Right lung (tissue), 5 donors: ENCODE data around the gene CDH12. TPM values are rescaled to one million over a fixed set of nuclear protein-coding genes. Genes with fewer than 3 reads are reported as not detected.

Experiments used
- DNase-seq, 2 donors: peaks; one replicate each; pipeline ENCODE4 v3.0.0-alpha.2; 2013
- polyA plus RNA-seq, 5 donors: library from polyadenylated mRNA; unstranded; fragments of 120-200 nt; gene quantifications; one replicate each; pipeline versions ENCODE4 v1.2.1 to v1.2.3, GENCODE V29; 2013; ENCODE audit warnings: inconsistent platforms in 1 of 5, low replicate concordance in 1 of 5; ENCODE audit not compliant: insufficient read length in 5 of 5, insufficient read depth in 1 of 5

CDH12 gene
- polyA plus RNA-seq, 5 donors: 2.8 to 7.0 (median 4.4) TPM

- DNase-seq: no peak
Observed at GRCh38 chr5:21823588-21823987, 1029.6 kb downstream of the CDH12 start.

DNA sequence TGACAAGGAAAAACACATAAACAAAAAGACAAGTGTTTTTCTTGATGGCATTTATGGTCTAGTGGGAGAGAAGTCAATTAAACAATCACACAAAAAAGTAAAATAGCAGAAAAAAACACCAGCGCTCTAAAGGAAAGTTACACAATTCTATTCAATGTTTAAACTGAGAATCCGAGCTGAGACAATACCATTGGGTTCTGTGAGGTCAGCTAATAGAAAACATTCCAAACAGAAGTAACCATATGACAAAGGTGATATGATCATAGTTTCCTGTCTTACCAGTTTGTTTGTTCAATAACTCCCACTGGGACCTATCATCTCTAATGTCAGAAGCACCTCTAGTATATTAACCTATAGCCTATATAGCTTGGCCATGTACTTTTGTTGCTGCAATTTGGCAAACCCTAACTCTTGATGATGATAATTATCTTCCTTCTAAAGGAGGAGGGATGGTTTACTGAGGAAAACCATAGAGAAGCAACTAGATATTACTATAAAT lies 1030.0 kb downstream of the CDH12 start:
- no peak for DNase-seq

DNA sequence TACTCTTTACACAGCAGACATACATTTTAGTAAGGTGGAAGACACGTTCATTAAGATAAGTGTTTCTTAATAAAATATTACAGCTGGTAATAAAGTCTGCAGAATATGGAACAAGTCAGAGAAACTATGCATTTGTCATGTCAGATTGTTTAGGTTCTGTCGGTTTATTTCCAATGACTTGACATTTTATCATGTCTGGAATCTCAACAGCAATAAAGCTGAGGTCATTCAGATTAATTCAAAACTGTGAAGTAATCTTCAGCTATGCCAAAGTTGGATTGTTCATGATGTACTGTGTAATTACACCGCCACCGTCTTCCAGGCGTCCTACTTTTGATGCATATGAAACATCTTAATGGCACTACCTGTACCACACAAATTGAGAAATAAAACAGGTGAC lies 1032.6 kb downstream of the CDH12 start:
- DNase-seq: no peak

DNA sequence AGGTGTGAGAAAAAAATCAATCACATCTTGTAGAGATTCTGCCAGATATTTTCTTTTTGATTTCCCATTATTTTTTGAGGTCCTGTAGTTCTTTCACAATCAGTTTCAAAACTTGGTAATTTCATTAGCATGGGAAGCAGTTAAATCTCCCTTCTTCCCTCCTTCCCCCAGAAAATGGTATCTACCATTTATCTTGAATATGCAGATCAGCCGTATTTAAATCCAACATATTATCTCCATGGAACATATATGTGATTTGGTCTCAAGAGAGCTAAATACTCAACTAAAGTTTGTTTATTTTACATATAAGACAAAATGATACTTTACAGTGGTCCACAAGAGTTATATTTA lies 1034.8 kb downstream of the CDH12 start:
- DNase-seq: no peak

GRCh38 chr5:21817668-21818369 lies 1035.3 kb downstream of the CDH12 start:
- DNase-seq: no peak

DNA sequence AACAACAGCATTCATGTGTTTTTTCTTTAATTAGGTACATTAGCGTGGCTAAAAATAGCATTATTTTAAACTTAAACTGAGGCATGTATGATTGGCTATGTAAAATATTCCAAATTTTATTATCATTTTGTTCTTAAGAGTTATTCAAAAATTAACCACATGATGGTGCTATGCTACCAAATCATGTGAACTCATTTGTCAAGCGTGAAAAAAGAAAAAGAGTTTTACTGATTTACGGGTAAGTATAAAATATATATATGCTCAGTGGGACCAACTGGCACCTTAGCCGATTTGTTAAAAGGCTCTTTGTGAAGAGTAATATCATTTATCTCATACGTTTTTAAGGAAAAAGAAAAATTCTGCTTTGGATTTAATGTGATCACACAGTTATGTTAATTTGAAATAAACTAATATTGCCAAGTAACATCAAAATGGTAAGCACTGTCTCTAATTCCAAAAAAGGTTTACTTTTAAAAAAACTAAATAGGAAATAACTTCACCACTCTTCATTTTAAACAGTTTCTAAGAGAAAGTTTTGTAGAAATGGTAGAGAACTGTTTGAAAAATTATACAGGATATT lies 1042.3 kb downstream of the CDH12 start:
- DNase-seq: peak; percentile 9 to 17

DNA sequence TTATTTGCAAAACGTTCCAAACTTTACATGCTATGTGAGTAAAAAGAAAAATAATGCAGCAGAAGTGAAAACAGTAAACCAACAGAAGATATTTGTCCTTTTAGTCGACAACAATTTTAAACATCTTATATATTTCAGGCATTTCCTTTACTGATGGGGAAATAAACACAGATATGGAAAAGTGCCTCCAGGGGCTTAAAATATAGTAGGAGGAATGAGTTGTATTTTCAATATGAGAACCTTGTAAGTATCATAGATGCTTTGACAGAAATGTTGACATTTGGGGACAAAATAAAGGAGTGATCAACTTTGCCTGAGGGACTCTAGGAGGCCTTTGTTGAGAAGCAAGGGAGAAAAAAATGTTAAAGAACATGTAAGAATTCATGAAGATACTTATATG lies 1043.5 kb downstream of the CDH12 start:
- DNase-seq: no peak

DNA sequence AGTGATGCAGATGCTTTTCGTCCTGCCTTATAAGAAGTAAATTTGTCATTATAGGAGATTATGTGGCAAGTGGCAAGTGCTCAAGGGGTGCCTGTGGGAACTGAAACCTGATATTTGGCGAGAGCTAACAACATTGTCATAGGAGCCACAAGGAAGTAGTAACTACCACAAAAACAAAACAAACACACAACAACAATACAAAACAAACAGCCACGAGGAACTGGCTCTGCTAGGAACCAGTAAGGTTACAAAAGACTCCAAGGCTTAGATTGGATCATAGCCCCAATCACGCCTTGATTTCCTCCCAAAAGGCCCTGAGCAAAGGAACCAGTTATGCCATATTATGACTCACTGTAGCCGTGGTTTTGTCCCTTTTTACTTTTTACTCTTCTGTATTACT lies 1045.2 kb downstream of the CDH12 start:
- no peak for DNase-seq

- DNase-seq: no peak
Observed at GRCh38 chr5:21806943-21807342, 1046.2 kb downstream of the CDH12 start.

- DNase-seq: no peak
Observed at GRCh38 chr5:21806271-21806670, 1046.9 kb downstream of the CDH12 start.

DNA sequence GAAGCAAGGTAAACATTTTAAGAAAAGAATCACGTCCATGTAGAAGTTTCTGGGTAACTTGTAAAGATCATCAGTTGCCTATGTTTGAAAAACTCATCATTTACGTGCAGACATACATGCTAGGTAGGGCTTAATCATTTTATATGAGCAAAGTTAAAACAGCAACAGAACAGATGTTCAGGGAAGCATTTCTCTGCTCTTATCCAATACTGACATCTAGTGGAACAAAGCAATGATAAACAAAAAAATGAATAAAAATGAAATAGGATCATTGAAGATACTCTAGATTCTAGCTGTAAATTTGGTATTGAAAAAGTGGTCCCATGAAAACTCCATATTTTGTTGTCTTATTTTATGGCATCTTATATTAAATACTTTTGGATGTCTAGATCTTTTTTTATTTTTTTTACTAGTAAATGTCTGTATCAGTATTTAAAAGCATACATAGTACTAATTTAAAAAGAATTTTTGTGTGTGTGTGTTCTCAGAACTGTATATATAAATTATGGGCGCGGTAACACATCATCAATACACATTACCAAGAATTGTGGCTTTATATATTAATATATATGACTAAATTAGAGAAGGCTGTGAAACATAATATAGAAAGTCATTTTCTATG lies 1050.2 kb downstream of the CDH12 start:
- DNase-seq: peak; percentile 20 to 27

DNA sequence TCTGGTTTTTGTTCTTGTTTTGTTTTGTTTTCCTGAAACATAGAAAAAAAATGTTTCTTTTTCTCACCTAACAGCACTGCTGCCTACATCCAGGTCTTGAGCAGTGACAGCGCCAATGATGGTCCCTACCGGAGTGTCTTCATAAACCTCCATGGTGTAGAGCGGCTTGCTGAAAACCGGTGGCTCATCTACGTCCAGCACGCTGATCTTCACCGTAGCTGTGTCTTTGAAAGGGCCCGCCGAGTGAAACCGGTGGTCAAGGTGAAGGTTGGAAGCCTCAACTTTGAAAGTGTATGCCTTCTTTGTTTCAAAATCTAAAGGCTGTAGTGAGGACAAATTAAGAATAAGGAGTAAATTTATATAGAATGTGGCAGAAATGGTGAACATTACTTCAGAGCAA lies 1051.0 kb downstream of the CDH12 start:
- DNase-seq: no peak

GRCh38 chr5:21792748-21793147 lies 1060.4 kb downstream of the CDH12 start:
- no peak for DNase-seq

- no peak for DNase-seq
Observed at GRCh38 chr5:21791304-21791703, 1061.8 kb downstream of the CDH12 start.

GRCh38 chr5:21784487-21784886 lies 1068.7 kb downstream of the CDH12 start:
- no peak for DNase-seq

DNA sequence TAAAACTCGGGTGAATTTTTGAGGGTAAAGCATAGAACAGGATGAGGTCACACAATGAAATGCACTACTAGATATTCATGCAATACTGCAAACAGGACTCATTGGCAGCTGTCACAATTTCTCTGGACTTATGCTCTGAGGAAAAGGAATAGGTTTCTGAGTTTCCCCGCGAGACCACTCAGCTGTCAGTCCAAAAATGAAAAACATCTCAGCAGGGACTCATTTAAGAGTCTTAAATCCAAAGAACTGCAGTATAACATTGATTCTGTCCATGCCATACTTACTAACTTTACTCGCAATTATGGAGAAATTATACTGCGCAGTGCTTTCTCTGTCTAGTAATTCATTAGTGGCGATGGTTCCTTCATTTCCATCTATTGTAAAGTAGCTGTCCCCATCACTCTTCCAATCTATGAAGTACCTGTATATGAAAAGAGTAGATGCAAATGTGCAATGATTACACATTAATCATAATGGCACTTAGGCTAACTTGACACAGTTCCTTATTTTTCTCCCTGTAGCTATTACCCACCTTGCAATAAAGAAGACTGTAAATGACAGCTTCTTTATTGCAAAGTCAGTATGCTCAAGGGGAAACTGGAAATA lies 1070.0 kb downstream of the CDH12 start:
- DNase-seq: no peak

GRCh38 chr5:21776466-21776865 lies 1076.7 kb downstream of the CDH12 start:
- DNase-seq: no peak

DNA sequence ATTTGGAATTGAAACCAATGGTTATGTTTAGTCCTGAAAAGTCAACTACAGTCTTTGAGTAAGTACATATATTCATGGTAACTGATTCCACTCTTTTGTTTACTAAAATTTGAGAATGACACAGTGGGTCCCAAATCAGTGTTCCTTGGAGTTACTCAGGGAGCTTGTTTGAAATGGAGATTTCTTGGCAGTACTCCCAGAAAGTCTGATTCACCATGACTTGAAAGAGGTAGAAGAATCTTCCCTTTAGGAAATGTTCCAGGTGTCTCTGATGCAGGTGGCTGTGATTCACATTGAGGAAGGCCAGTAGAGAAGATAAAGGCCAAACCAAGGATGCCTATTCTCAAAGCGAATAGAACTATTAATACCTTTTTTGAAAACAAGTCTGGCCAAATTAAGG lies 1078.3 kb downstream of the CDH12 start:
- DNase-seq: no peak

- DNase-seq: no peak
Observed at GRCh38 chr5:21774281-21774680, 1078.9 kb downstream of the CDH12 start.

DNA sequence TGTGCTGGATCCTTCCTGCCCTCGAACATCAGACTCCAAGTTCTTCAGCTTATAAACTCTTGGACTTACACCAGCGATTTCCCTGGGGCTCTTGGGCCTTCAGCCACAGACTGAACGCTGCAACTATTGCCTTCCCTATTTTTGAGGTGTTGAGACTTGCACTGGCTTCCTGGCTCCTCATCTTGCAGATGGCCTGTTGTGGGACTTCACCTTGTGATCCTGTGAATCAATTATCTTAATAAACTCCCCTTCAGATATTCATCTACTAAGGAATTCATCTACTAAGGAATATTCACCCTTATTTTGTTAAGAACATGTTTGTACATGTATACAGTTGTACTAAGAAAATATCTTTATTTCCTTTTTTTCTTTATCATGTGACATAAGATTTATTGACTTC lies 1079.7 kb downstream of the CDH12 start:
- no peak for DNase-seq

DNA sequence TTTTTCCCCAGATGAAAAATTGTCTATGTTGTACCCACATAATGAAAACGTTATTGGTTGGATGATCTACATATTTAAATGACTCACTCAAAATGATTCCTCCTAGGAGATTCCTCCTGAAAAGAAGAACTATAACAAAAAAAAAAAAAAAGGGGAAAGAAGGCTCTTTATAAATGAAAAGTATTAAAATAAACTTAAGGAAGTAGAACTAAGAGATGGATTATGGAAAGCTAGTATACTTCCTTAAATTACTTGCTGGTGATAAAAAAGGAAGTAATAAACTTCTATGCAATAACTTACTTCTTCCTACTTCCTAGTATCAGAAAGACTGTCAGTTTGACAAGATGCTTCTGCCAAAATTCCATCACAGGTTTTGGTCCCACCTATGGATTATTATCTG lies 1087.7 kb downstream of the CDH12 start:
- no peak for DNase-seq

- no peak for DNase-seq
Observed at GRCh38 chr5:21739096-21739495, 1114.0 kb downstream of the CDH12 start.

GRCh38 chr5:21723500-21723899 lies 1129.6 kb downstream of the CDH12 start:
- no peak for DNase-seq
